GM10248 (cell line): Measurements from ENCODE around the gene RPRD1B.

ENCODE experiments used
- CTCF ChIA-PET: fragments of 300-600 bp; sonication (Branson Sonifier 250); formaldehyde crosslinking; extraction: SDS; loops from one replicate; lab custom pipeline; 2021; ENCODE audit warnings: antibody characterized with exemption; lab: Yijun Ruan, JAX
- POLR2A ChIA-PET: fragments of 350-650 bp; sonication (Branson Sonifier 250); formaldehyde crosslinking; extraction: SDS; loops from one replicate; lab custom pipeline; 2020; ENCODE audit warnings: antibody characterized with exemption; lab: Yijun Ruan, JAX
- DNase-seq: peaks from one replicate; pipeline ENCODE4 v3.0.0; 2012; ENCODE audit errors: extremely low spot score
- TF ChIP-seq, protein P1 (sequence below): IDR thresholded peaks from 2 replicates; pipeline ENCODE4 v1.5.1; 2012; ENCODE audit warnings: mild to moderate bottlenecking, low read depth; ENCODE audit errors: extremely low read depth, missing control alignments, control extremely low read depth

RPRD1B gene, protein sequence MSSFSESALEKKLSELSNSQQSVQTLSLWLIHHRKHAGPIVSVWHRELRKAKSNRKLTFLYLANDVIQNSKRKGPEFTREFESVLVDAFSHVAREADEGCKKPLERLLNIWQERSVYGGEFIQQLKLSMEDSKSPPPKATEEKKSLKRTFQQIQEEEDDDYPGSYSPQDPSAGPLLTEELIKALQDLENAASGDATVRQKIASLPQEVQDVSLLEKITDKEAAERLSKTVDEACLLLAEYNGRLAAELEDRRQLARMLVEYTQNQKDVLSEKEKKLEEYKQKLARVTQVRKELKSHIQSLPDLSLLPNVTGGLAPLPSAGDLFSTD

DNA sequence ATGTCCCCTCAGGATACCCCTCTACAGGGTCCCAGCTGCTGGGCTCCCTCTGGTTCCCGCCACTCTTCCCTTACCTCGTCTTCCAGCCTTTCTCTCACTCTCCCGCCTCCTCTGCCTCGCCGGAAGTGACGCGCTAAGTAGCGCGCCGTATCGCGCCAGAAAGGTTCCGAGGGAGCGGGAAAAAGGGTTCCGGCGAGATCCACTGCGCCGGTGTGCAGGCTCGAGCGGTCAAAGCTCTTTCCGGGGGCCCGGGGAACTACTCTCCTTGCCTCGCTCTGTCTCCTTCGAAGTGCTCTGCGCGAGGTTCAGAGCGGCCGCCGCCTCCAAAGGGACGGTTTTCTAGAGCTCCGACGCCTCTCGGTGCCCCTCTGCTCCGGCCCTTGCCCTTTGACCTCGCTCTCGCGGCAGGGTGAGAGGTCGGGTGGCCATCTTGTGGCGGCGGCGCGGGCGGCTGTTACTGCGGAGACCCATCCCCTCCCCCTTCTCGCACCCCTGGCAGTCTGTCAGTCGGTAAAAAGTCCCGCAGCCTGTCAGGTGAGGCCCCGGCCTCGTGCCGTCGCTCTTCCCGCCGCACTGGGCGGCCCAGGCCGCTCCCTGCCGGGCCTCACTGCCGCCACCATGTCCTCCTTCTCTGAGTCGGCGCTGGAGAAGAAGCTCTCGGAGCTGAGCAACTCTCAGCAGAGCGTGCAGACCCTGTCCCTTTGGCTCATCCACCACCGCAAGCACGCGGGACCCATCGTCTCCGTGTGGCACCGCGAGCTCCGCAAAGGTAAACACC lies at the start of gene RPRD1B, which contains the start of gene TTI1:
RPRD1B (plus strand) TSS at position 417 of the 778 bp plus-strand sequence; CDS start at position 619, 202 bp downstream.
TTI1 (minus strand) TSS at position 127 of the 778 bp plus-strand sequence. CDS start 19,640 bp downstream, outside the sequence.
- POLR2A ChIA-PET: interaction anchor here (1.5 to 2.2 kb wide), 2 partner anchors 10 to 13 kb away, joined by 5 to 11 read pairs; no protein-coding TSS in a partner anchor
- TF ChIP-seq, protein P1, sequence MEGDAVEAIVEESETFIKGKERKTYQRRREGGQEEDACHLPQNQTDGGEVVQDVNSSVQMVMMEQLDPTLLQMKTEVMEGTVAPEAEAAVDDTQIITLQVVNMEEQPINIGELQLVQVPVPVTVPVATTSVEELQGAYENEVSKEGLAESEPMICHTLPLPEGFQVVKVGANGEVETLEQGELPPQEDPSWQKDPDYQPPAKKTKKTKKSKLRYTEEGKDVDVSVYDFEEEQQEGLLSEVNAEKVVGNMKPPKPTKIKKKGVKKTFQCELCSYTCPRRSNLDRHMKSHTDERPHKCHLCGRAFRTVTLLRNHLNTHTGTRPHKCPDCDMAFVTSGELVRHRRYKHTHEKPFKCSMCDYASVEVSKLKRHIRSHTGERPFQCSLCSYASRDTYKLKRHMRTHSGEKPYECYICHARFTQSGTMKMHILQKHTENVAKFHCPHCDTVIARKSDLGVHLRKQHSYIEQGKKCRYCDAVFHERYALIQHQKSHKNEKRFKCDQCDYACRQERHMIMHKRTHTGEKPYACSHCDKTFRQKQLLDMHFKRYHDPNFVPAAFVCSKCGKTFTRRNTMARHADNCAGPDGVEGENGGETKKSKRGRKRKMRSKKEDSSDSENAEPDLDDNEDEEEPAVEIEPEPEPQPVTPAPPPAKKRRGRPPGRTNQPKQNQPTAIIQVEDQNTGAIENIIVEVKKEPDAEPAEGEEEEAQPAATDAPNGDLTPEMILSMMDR: no peak
- DNase-seq: peak; percentile 88
- CTCF ChIA-PET: interaction anchor here (0.8 to 2.0 kb wide), 9 partner anchors 9 to 485 kb away, joined by 3 to 9 read pairs (median 4); no protein-coding TSS in a partner anchor

DNA sequence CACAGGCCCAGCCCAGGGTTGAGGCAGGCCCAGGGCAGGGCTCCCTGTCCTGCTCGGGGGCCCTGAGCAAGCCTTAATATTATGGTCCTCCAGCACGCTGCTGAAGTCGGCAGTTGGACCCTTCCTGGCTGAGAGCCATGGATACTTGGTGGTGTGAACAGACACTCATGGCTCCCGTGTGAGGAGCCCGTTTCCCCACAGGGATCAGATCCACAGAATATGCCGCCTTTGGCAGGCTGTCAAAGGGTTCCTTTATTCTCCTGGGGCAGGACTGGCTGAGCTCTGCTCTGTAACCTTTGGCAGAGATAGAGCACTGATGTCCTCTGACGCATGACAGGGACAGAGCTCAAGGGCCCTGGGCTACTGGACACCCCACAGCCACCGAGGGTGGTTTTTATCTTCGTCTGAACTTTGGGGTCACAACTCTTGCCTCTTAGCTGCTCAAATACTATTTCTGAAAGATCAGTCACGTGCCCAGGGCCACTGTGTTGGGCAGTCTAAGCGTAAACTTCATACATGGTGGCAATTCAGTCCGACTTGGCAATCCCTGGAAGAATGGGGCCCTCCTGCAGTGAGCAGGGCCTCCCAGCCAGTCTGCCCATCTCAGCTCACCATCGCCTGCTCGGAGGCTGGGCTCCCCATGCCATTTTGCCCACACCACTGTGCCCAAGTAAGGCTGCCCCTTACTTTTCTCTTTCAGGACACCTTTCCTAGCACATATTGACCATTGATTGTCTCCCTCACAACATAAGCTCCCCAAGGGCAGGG lies 49.3 kb upstream of the RPRD1B start:
- ChIA-PET POLR2A (no interaction called here), CTCF (interaction anchor here (1.3 to 2.8 kb wide), 2 partner anchors 9 to 237 kb away, joined by 3 to 24 read pairs; no protein-coding TSS in a partner anchor)
- DNase-seq: no peak
- TF ChIP-seq, protein P1: no peak

DNA sequence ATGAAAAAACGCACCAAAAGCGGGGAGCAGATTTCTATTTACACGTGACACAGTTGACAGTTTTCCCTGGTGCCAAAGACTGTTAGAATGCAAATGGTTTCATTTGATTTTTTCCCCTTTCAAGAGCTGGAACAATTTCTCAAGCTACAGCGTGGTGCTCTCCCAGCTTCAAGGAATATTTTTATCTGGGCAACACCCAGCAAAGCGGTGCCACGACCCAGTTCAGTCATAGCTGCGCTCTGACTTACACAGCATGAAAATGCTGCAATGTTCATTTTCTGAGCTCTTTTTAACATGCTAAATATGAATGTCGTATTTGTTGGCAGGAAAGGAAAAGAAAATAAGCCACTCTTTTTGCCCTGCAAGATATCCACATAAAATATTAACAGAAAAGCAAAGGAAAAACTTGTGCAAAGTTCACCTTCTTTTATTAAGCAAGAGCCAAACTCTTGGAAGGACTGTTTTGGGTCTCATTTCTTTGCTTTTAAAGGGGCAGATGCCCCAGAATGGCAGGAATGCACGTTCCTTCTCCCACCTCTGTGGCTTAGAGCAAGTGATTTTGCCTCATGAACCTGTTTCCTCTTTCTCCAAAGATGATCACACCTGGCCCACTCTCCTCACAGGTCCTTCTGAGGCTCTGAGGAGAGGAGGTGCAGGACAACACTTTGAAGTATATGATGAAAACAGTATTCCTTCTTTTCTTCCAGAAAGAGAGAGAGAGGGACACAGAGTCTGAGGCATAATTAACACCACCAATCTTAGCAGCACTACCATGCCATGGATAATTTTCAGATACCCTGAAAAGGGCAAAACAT lies 47.3 kb upstream of the RPRD1B start:
- POLR2A ChIA-PET: no interaction called here

DNA sequence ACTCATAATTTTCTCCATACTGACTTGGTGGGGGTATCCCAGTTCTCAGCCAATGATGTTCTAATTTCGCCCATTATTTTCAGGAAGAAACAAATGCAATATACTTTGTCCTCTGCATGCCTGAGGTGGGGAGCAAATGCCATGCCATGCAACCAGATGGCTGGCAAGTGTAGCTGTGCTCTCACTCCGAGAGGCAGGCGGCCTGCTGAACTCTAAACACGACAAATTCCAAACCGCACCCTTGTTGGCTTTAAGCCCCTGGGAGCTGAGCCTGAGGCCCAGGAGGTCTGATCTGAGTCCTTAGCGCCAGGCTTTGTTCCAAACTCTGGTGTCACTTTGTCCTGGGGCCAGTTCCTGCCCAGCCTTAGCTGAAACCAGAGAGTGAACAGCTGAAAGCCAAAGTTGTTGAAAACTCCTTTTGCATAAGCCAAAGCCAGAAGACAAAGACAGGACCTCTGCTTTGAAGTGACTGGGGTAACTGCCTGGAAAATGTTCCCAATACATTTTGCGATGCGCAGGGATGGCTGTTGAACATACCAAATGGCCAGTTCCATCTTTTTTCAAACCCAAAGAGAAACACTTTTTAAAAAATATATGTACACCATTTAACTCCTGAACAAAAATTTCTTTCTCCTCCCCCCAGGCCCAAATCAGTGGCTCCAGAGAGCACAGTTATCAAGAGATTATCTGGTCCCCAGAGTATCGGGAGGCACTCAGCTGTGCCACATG lies 46.5 kb upstream of the RPRD1B start:
- CTCF ChIA-PET: interaction anchor here (0.9 to 1.4 kb wide), 3 partner anchors 84 to 239 kb away, joined by 3 read pairs; partner anchors contain the start of gene VSTM2L
- POLR2A ChIA-PET: no interaction called here
- TF ChIP-seq, protein P1: no peak
- DNase-seq: no peak

More for the DNA sequence above, 47.3 kb upstream of the RPRD1B start:
- CTCF ChIA-PET: interaction anchor here (0.9 to 1.4 kb wide), 2 partner anchors 83 to 235 kb away, joined by 3 read pairs; partner anchors contain the start of gene VSTM2L
- no peak for DNase-seq
- TF ChIP-seq, protein P1: no peak

DNA sequence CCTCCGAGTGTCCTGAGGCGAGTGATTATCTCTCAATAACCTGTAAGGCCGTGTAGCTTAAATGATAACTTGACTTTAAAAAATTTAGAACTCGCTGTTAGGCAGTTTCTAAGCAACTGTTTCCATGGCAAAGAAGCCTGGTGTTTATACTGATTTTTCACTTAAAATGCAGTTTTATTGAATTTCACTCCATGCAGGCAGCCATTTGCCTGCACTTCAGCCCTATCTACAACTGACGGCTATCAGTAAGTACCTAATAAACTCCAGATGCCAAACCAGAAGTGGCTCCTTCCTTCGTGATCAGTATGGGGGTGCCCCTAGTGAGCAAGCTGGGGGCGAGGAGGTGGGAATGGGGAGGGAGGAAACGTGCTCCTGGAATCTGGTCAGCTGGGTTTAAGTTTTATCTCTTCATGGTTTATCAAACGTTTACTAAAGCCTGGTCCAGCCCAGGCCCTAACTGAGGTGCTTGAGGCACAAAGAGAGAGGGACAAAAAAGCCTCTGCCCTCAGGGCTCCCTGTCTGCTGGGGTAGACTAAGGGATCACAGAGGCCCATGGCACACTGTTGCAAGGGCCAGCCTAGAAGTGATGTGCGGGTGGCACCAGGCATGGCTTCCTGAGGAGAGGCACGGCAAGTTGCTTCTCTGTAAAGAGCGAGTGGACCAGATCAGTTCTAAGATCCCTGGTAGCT lies 45.8 kb upstream of the RPRD1B start:
- CTCF ChIA-PET: interaction anchor here (1.3 to 2.1 kb wide), 4 partner anchors 8 to 423 kb away, joined by 3 to 7 read pairs (median 3); partner anchors contain the start of gene VSTM2L
- TF ChIP-seq, protein P1: no peak
- POLR2A ChIA-PET: no interaction called here

More for the DNA sequence above, 45.8 kb upstream of the RPRD1B start:
- no peak for DNase-seq
